B cell (primary cell): Measurements from ENCODE around the gene NFATC2. TPM values are rescaled to one million over a fixed set of nuclear protein-coding genes. Genes with fewer than 3 reads are reported as not detected.
A peak's percentile ranks its signal among the peaks of the same experiment; 100 is the strongest.

ENCODE experiments used
- ATAC-seq: fragments of 200-7000 bp; cut with Tn5 transposase; one replicate; pipeline ENCODE4 v1.10.0; 2021; ENCODE audit warnings: low read depth, mild to moderate bottlenecking, moderate number of reproducible peaks, moderate library complexity
- CTCF ChIA-PET: fragments of 350-600 bp; sonication (Branson Sonifier 250); formaldehyde crosslinking; loops from one replicate; lab custom pipeline; 2021; ENCODE audit warnings: antibody characterized with exemption, inconsistent platforms; lab: Charles Lee
- POLR2A ChIA-PET: fragments of 350-600 bp; sonication (Branson Sonifier 250); formaldehyde crosslinking; loops from one replicate; lab custom pipeline; 2021; ENCODE audit warnings: antibody characterized with exemption; lab: Charles Lee
- DNase-seq: peaks from one replicate; pipeline ENCODE4 v3.0.0; 2013
- H2AFZ ChIP-seq: 2 replicates; pipeline ENCODE4 v1.6.1; 2012; ENCODE audit warnings: mild to moderate bottlenecking, low read depth, low read length; ENCODE audit not compliant: insufficient read depth, poor library complexity, severe bottlenecking
- H3K27ac ChIP-seq, 2 donors: 1 replicate in 1 of 2; 2 replicates in 1 of 2; pipeline ENCODE4 v1.5.1; 2012 to 2013; ENCODE audit warnings: low read length in 2 of 2, mild to moderate bottlenecking in 2 of 2, moderate library complexity in 1 of 2
- H3K27me3 ChIP-seq, 4 experiments: fragments of 200-600 bp in 1 of 4; sonication (generic) in 1 of 4; replicated peaks in 1 of 4; 1 replicate in 2 of 4; 2 replicates in 2 of 4; pipeline versions ENCODE4 v1.6.1 to v1.7.0; 2013 to 2016; ENCODE audit warnings: low read length in 3 of 4, mild to moderate bottlenecking in 2 of 4, mixed read lengths in 1 of 4, moderate library complexity in 1 of 4; ENCODE audit not compliant: insufficient read depth in 4 of 4, control insufficient read depth in 3 of 4; ENCODE audit errors: control extremely low read depth in 1 of 4
- H3K36me3 ChIP-seq, 2 experiments: replicated peaks in 1 of 2; 1 replicate in 1 of 2; 2 replicates in 1 of 2; pipeline versions ENCODE4 v1.6.1 to v1.7.1; 2013; ENCODE audit warnings: low read length in 1 of 2; ENCODE audit not compliant: insufficient read depth in 2 of 2, control insufficient read depth in 1 of 2; ENCODE audit errors: control extremely low read depth in 1 of 2, extremely low read depth in 1 of 2
- H3K4me1 ChIP-seq, 2 donors: fragments of 200-600 bp in 1 of 2; sonication (generic) in 1 of 2; 1 replicate in 1 of 2; 2 replicates in 1 of 2; pipeline versions ENCODE4 v1.5.1 to v1.6.1; 2013 to 2017; ENCODE audit warnings: low read length in 2 of 2; ENCODE audit not compliant: control insufficient read depth in 2 of 2, insufficient read depth in 2 of 2
- H3K4me2 ChIP-seq: replicated peaks from 2 replicates; pipeline ENCODE3; 2012; ENCODE audit warnings: mild to moderate bottlenecking, low read depth, low read length; ENCODE audit not compliant: poor library complexity, severe bottlenecking
- H3K4me3 ChIP-seq, 5 experiments: fragments of 200-600 bp in 1 of 5; sonication (generic) in 1 of 5; 1 replicate in 3 of 5; 2 replicates in 2 of 5; pipeline versions ENCODE4 v1.5.1 to v1.7.0; 2011 to 2016; ENCODE audit warnings: low read length in 4 of 5, mild to moderate bottlenecking in 4 of 5, low read depth in 2 of 5, control low read depth in 1 of 5, moderate library complexity in 1 of 5; ENCODE audit not compliant: insufficient read depth in 1 of 5; ENCODE audit errors: control extremely low read depth in 1 of 5, extremely low read depth in 1 of 5
- H3K79me2 ChIP-seq: fragments of 200-600 bp; sonication (generic); one replicate; pipeline ENCODE4 v1.6.0; 2016; ENCODE audit warnings: low read length; ENCODE audit not compliant: control insufficient read depth, insufficient read depth
- H3K9ac ChIP-seq: fragments of 200-600 bp; sonication (generic); 2 replicates; pipeline ENCODE4 v1.6.1; 2017; ENCODE audit warnings: mild to moderate bottlenecking, low read length, moderate library complexity
- H3K9me3 ChIP-seq, 3 donors: one replicate each; pipeline versions ENCODE4 v1.6.1 to v1.7.1; 2013; ENCODE audit warnings: low read length in 2 of 3; ENCODE audit not compliant: control insufficient read depth in 2 of 3, insufficient read depth in 1 of 3; ENCODE audit errors: control extremely low read depth in 1 of 3
- H4K20me1 ChIP-seq: 2 replicates; pipeline ENCODE4 v1.6.0; 2012; ENCODE audit warnings: mild to moderate bottlenecking, low read length; ENCODE audit not compliant: insufficient read depth, control insufficient read depth, poor library complexity, severe bottlenecking
- H3K27ac Mint-ChIP-seq: one replicate; pipeline ENCODE4 v1.8.0; 2021; ENCODE audit warnings: mixed read lengths
- H3K27me3 Mint-ChIP-seq: one replicate; pipeline ENCODE4 v1.8.0; 2021; ENCODE audit warnings: mixed read lengths
- H3K4me1 Mint-ChIP-seq: one replicate; pipeline ENCODE4 v1.8.0; 2021; ENCODE audit warnings: mixed read lengths
- H3K4me3 Mint-ChIP-seq: one replicate; pipeline ENCODE4 v1.8.0; 2021; ENCODE audit warnings: mixed read lengths
- H3K9me3 Mint-ChIP-seq: one replicate; pipeline ENCODE4 v1.8.0; 2022; ENCODE audit warnings: mixed read lengths; ENCODE audit not compliant: insufficient read depth
- EZH2 ChIP-seq: IDR thresholded peaks from 2 replicates; pipeline ENCODE4 v1.6.1; 2012; ENCODE audit warnings: borderline replicate concordance, low read depth, mild to moderate bottlenecking, moderate library complexity, low read length; ENCODE audit not compliant: insufficient read depth, poor library complexity, severe bottlenecking
- WGBS: methylation state at CpG from one replicate; pipeline ENCODE4 v1.1.5; 2013; ENCODE audit warnings: missing lambda C conversion rate; ENCODE audit not compliant: insufficient coverage; 5-methylcytosine and 5-hydroxymethylcytosine counted together
- intact Hi-C: fragments of 100-400 bp; cut with micrococcal nuclease; formaldehyde crosslinking; loops from one replicate; pipeline ENCODE4 v1.10.0; 2022
- polyA plus RNA-seq: library from polyadenylated mRNA; depleted of rRNA; stranded (reverse); fragments of >200 nt; gene quantifications from 2 replicates; pipeline ENCODE4 v1.2.3, GENCODE V29; 2012
- total RNA-seq, 2 donors: library from RNA; stranded (reverse); fragments of 120-200 nt in 1 of 2; gene quantifications; 1 replicate in 1 of 2; 2 replicates in 1 of 2; pipeline versions ENCODE4 v1.2.3 to v1.2.4, GENCODE V29; 2013 to 2022
- TF ChIP-seq, protein P1 (sequence below): fragments of 200-600 bp; IDR thresholded peaks from one replicate; pipeline ENCODE4 v1.8.0; 2022; ENCODE audit warnings: antibody characterized with exemption, mild to moderate bottlenecking

NFATC2 gene
- total and polyA plus RNA-seq, 2 donors (not counting 1 experiment from before 2014, with no cell fraction given), result 10.1 to 38.0 TPM

DNA sequence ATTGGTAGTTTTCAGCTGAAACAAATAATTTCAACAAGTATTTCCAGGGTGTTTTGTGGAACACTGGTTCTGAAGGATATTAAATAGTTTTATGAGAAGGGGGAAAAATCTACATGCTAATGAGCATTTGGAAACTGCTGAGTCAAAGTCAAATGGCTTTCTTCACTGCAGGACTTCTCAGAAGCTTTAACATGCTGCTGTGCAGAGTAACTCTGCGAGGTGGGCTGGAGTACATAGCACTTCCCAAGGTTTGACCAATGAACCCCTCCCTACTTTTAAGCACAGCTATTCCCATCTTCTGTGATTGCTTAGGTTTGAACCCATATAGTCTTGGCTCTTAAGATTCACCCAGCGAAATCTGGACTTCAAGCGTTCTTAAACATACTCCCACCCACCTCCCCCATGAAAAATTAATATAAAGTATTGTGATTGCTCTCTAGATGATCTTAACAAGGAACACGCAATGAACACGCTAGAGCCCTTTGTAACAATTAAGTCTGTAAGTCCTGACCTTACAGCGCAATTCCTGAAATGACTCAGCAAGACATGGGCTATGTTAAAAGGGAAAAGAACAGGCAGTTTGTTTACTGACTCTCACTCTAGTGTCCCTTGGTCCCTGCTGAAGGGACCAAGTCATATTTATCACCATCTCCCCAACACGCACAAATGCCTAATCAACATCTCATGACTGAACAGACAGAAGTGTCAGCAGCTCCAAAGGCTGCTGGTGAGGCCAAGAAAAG lies 105.2 kb downstream of the NFATC2 start:
- Histone ChIP-seq H3K4me2 (no peak overlapping the region), H3K27ac (no peak overlapping the region), H3K79me2 (peaks cover 12% of the 10 kb centered on the region), H3K9ac (no peak overlapping the region), H2AFZ (no peak overlapping the region), H3K36me3 (peaks cover 0 to 47% of the 10 kb centered on the region in 2 experiments), H3K27me3 (no peaks in the 10 kb centered on the region), H4K20me1 (no peaks in the 10 kb centered on the region), H3K4me3 (no peak overlapping the region), H3K9me3 (peaks cover 0 to 6% (median 0%) of the 10 kb centered on the region in 3 donors), H3K4me1 (peaks cover 9 to 17% of the 10 kb centered on the region in 2 donors)
- WGBS, result 100% methylated on average over 3 of the region's 7 CpGs
- H3K4me1 Mint-ChIP-seq, result peaks cover 29% of the 10 kb centered on the region
- ChIA-PET POLR2A (no interaction called here), CTCF (no interaction called here)
- peak overlapping the region; percentile 56 for H3K27ac Mint-ChIP-seq
- ATAC-seq, result no peak
- DNase-seq, result no peak
- H3K27me3 Mint-ChIP-seq, result no peaks in the 10 kb centered on the region
- no peaks in the 10 kb centered on the region for H3K9me3 Mint-ChIP-seq
- H3K4me3 Mint-ChIP-seq, result no peak overlapping the region
- TF ChIP-seq, protein P1, sequence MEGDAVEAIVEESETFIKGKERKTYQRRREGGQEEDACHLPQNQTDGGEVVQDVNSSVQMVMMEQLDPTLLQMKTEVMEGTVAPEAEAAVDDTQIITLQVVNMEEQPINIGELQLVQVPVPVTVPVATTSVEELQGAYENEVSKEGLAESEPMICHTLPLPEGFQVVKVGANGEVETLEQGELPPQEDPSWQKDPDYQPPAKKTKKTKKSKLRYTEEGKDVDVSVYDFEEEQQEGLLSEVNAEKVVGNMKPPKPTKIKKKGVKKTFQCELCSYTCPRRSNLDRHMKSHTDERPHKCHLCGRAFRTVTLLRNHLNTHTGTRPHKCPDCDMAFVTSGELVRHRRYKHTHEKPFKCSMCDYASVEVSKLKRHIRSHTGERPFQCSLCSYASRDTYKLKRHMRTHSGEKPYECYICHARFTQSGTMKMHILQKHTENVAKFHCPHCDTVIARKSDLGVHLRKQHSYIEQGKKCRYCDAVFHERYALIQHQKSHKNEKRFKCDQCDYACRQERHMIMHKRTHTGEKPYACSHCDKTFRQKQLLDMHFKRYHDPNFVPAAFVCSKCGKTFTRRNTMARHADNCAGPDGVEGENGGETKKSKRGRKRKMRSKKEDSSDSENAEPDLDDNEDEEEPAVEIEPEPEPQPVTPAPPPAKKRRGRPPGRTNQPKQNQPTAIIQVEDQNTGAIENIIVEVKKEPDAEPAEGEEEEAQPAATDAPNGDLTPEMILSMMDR, result no peak
- no peak for TF ChIP-seq EZH2
- intact Hi-C loops, result no loop called here

- peaks cover 29% of the 10 kb centered on the region for H3K4me1 Mint-ChIP-seq
- no peak overlapping the region for H3K4me2 ChIP-seq
- no peak overlapping the region for H3K9ac ChIP-seq
- no peak overlapping the region for H3K4me3 Mint-ChIP-seq
- no peaks in the 10 kb centered on the region for H3K9me3 ChIP-seq
- intact Hi-C loops, result no loop called here
- 93% methylated on average over 3 of the region's 6 CpGs for WGBS
- H3K4me3 ChIP-seq, result no peak overlapping the region
- peaks cover 15% of the 10 kb centered on the region for H3K79me2 ChIP-seq
- H4K20me1 ChIP-seq, result no peaks in the 10 kb centered on the region
- DNase-seq (no peak), ATAC-seq (no peak)
- no peaks in the 10 kb centered on the region for H3K27me3 ChIP-seq
- no peak overlapping the region for H3K27ac Mint-ChIP-seq
- H3K9me3 Mint-ChIP-seq, result no peaks in the 10 kb centered on the region
- no peak overlapping the region for H3K27ac ChIP-seq
- no peak for TF ChIP-seq EZH2
- TF ChIP-seq, protein P1, result no peak
- ChIA-PET CTCF (interaction anchor here (0.8 to 1.7 kb wide), 3 partner anchors 17 to 49 kb away, joined by 3 to 4 read pairs (median 3); no protein-coding TSS in a partner anchor), POLR2A (interaction anchor here (0.7 kb wide), 1 partner anchor 301 kb away, joined by 4 read pairs; no protein-coding TSS in a partner anchor)
- H3K4me1 ChIP-seq, result peaks cover 7 to 14% of the 10 kb centered on the region in 2 donors
- H2AFZ ChIP-seq, result no peak overlapping the region
- H3K27me3 Mint-ChIP-seq, result no peaks in the 10 kb centered on the region
- H3K36me3 ChIP-seq, result peaks cover 0 to 68% of the 10 kb centered on the region in 2 experiments
These were observed 107.8 kb downstream of the NFATC2 start for GRCh38 chr20:51434580-51435247.
